ENCODE measurements around the gene ZFHX3. TPM values are rescaled to one million over a fixed set of nuclear protein-coding genes. Genes with fewer than 3 reads are reported as not detected.

Gene ZFHX3
- total and polyA plus RNA-seq, 2 donors (not counting 1 experiment from before 2014, with no cell fraction given), result 0.54 to 6.6 TPM

- Mint-ChIP-seq H3K4me3 (no peak overlapping the region), H3K27me3 (no peaks in the 10 kb centered on the region), H3K27ac (no peak overlapping the region), H3K4me1 (no peaks in the 10 kb centered on the region), H3K9me3 (ENCODE audit: insufficient read depth) (peaks cover 2% of the 10 kb centered on the region)
- WGBS (ENCODE audit: insufficient coverage), result 92% methylated on average over 2 of the region's 2 CpGs
- Histone ChIP-seq H3K9me3 (ENCODE audit: control extremely low read depth in 1 of 3, control insufficient read depth in 2 of 3, insufficient read depth in 1 of 3, low read length in 2 of 3) (peaks cover 0 to 7% (median 0%) of the 10 kb centered on the region in 3 donors), H3K9ac (ENCODE audit: low read length) (no peak overlapping the region), H3K27ac (ENCODE audit: low read length in 2 of 2) (no peak overlapping the region), H3K79me2 (ENCODE audit: control insufficient read depth, insufficient read depth, low read length) (no peaks in the 10 kb centered on the region), H3K36me3 (replicated peaks in 1 of 2; ENCODE audit: control extremely low read depth in 1 of 2, control insufficient read depth in 1 of 2, extremely low read depth in 1 of 2, insufficient read depth in 2 of 2, low read length in 1 of 2) (no peaks in the 10 kb centered on the region), H2AFZ (ENCODE audit: insufficient read depth, low read depth, low read length, poor library complexity, severe bottlenecking) (no peak overlapping the region), H3K4me1 (ENCODE audit: control insufficient read depth in 2 of 2, insufficient read depth in 2 of 2, low read length in 2 of 2) (no peaks in the 10 kb centered on the region), H3K27me3 (replicated peaks in 1 of 4; ENCODE audit: control extremely low read depth in 1 of 4, control insufficient read depth in 3 of 4, insufficient read depth in 4 of 4, low read length in 3 of 4) (no peaks in the 10 kb centered on the region), H4K20me1 (ENCODE audit: control insufficient read depth, insufficient read depth, low read length, poor library complexity, severe bottlenecking) (no peaks in the 10 kb centered on the region), H3K4me2 (replicated peaks; ENCODE audit: low read depth, low read length, poor library complexity, severe bottlenecking) (no peak overlapping the region), H3K4me3 (ENCODE audit: control extremely low read depth in 1 of 5, extremely low read depth in 1 of 5, insufficient read depth in 1 of 5, low read depth in 2 of 5, low read length in 4 of 5) (no peak overlapping the region)
- ChIA-PET CTCF (interaction anchor here (0.8 kb wide), 1 partner anchor 96 kb away, joined by 3 read pairs; no protein-coding TSS in a partner anchor), POLR2A (no interaction called here)
- DNase-seq (no peak), ATAC-seq (ENCODE audit: low read depth) (no peak)
- no peak for TF ChIP-seq EZH2 (IDR thresholded peaks at IDR 0.05; ENCODE audit: borderline replicate concordance, insufficient read depth, low read depth, low read length, poor library complexity, severe bottlenecking)
- TF ChIP-seq CTCF (IDR thresholded peaks at IDR 0.05), result no peak
- intact Hi-C loops (cut with micrococcal nuclease), result no loop called here
Measured at GRCh38 chr16:72736074-72736473, 311.9 kb downstream of the ZFHX3 start.

Small RNAs within 50 kb of the gene (small RNA-seq; reads per million reads assigned to genes)
- gene AC002044.1 (ENCODE audit: insufficient read length, low read depth, low replicate concordance) (not detected), gene RNU7-71P (ENCODE audit: insufficient read length, low read depth, low replicate concordance) (not detected)

Measured in B cell (primary cell).